Aorta (tissue), 5 donors: ENCODE measurements around the gene PRR15L. TPM values are rescaled to one million over a fixed set of nuclear protein-coding genes. Genes with fewer than 3 reads are reported as not detected.
"Not testable (repeated sequence)": the region's sequence is repeated elsewhere in the genome, so short reads cannot be mapped to it uniquely, and the experiment has no call there.

Source experiments
- ATAC-seq: fragments of 200-7000 bp; cut with Tn5 transposase; one replicate; pipeline ENCODE4 v1.9.1; 2022; ENCODE audit warnings: moderate library complexity; ENCODE audit not compliant: low FRiP score
- DNase-seq, 2 donors: peaks; one replicate each; pipeline ENCODE4 v3.0.0-alpha.2; 2020
- H3K27ac ChIP-seq, 2 donors: one replicate each; pipeline ENCODE4 v1.5.1; 2013; ENCODE audit warnings: low read length in 2 of 2, mild to moderate bottlenecking in 2 of 2, moderate library complexity in 2 of 2, control low read depth in 1 of 2, inconsistent platforms in 1 of 2, low read depth in 1 of 2
- H3K27me3 ChIP-seq, 2 donors: one replicate each; pipeline ENCODE4 v1.6.1; 2013; ENCODE audit warnings: control low read depth in 1 of 2, low read length in 1 of 2, mild to moderate bottlenecking in 1 of 2, moderate library complexity in 1 of 2; ENCODE audit not compliant: insufficient read depth in 2 of 2, control insufficient read depth in 1 of 2
- H3K36me3 ChIP-seq, 2 donors: one replicate each; pipeline ENCODE4 v1.6.1; 2013; ENCODE audit warnings: control low read depth in 1 of 2, low read length in 1 of 2, mild to moderate bottlenecking in 1 of 2; ENCODE audit not compliant: insufficient read depth in 2 of 2, control insufficient read depth in 1 of 2
- H3K4me1 ChIP-seq, 2 donors: one replicate each; pipeline ENCODE4 v1.6.1; 2013; ENCODE audit warnings: low read length in 2 of 2, control low read depth in 1 of 2, mild to moderate bottlenecking in 1 of 2, moderate library complexity in 1 of 2; ENCODE audit not compliant: insufficient read depth in 2 of 2, control insufficient read depth in 1 of 2
- H3K4me3 ChIP-seq, 2 donors: one replicate each; pipeline ENCODE4 v1.5.1; 2013; ENCODE audit warnings: low read length in 2 of 2, control low read depth in 1 of 2, mild to moderate bottlenecking in 1 of 2
- H3K9me3 ChIP-seq: one replicate; pipeline ENCODE4 v1.6.1; 2013; ENCODE audit warnings: mild to moderate bottlenecking, low read length; ENCODE audit not compliant: control insufficient read depth
- WGBS, 2 donors: extraction: QIAGEN DNeasy Blood & Tissue Kit; methylation state at CpG; one replicate each; pipeline ENCODE4 v1.1.7; 2013; 5-methylcytosine and 5-hydroxymethylcytosine counted together
- intact Hi-C, 2 donors: fragments of 100-400 bp; cut with DNase I; formaldehyde crosslinking; loops; one replicate each; pipeline versions ENCODE4 v1.14.2 to v1.15.0; 2022
- polyA plus RNA-seq, 2 donors: library from polyadenylated mRNA; stranded (reverse); fragments of 200-250 nt; gene quantifications; one replicate each; pipeline ENCODE4 v1.2.3, GENCODE V29; 2013
- total RNA-seq, 2 donors: library from RNA; stranded (reverse); fragmentation: NEBNext Ultra II Directional; extraction: Animal tissue kit (Norgen Biotek cat#: 25700); gene quantifications; one replicate each; pipeline ENCODE4 v1.2.1, GENCODE V29; 2021
- donor health status: healthy with polysubstance abuse.
- donor health status: Bipolar disorder and iron deficiency.
- donor health status: DM: no; HTN: no; CAD: no.
- donor health status: DM: no; HTN: no; CAD: no.
- donor health status: DM: yes; HTN: yes; CAD: no.

The PRR15L gene
- total and polyA plus RNA-seq, 4 donors: 0.87 to 43.5 TPM; not detected in 2

- H3K9me3 ChIP-seq: no peaks in the 10 kb centered on the region
- no peaks in the 10 kb centered on the region for H3K4me1 ChIP-seq
- no peak overlapping the region for H3K4me3 ChIP-seq
- ATAC-seq (no peak), DNase-seq (no peak)
- H3K27ac ChIP-seq: no peak overlapping the region
- intact Hi-C loops: no loop called here
- H3K27me3 ChIP-seq: no peaks in the 10 kb centered on the region
- no peaks in the 10 kb centered on the region for H3K36me3 ChIP-seq
- 68 to 73% methylated on average over 14 of the region's 14 CpGs for WGBS, 2 donors
These were observed 33.5 kb upstream of the PRR15L start for GRCh38 chr17:47990962-47991731.

- H3K4me3 ChIP-seq: no peak overlapping the region
- WGBS, 2 donors: 95 to 96% methylated on average over 1 of the region's 1 CpG
- no peaks in the 10 kb centered on the region for H3K36me3 ChIP-seq
- H3K27ac ChIP-seq: no peak overlapping the region
- no peaks in the 10 kb centered on the region for H3K9me3 ChIP-seq
- no peak for DNase-seq
- no peak for ATAC-seq
- H3K4me1 ChIP-seq: no peaks in the 10 kb centered on the region
- intact Hi-C loops: no loop called here
- H3K27me3 ChIP-seq: no peaks in the 10 kb centered on the region
These were observed 32.0 kb upstream of the PRR15L start for GRCh38 chr17:47989700-47990099.

GRCh38 chr17:47989159-47989558 lies 31.5 kb upstream of the PRR15L start:
- no peaks in the 10 kb centered on the region for H3K27me3 ChIP-seq
- intact Hi-C loops: no loop called here
- WGBS, 2 donors: 81 to 89% methylated on average over 10 of the region's 10 CpGs
- ATAC-seq (no peak), DNase-seq (no peak)
- H3K9me3 ChIP-seq: no peaks in the 10 kb centered on the region
- H3K4me1 ChIP-seq: no peaks in the 10 kb centered on the region
- H3K4me3 ChIP-seq: no peak overlapping the region
- no peaks in the 10 kb centered on the region for H3K36me3 ChIP-seq
- H3K27ac ChIP-seq: no peak overlapping the region

- H3K9me3 ChIP-seq, H3K4me1 ChIP-seq, DNase-seq, ATAC-seq, H3K27me3 ChIP-seq, intact Hi-C loops, H3K4me3 ChIP-seq, H3K27ac ChIP-seq, H3K36me3 ChIP-seq: not testable (repeated sequence)
- 97 to 100% methylated on average over 1 of the region's 1 CpG for WGBS, 2 donors
These were observed 30.8 kb upstream of the PRR15L start for GRCh38 chr17:47988445-47988844.

GRCh38 chr17:47987240-47987835 lies 29.7 kb upstream of the PRR15L start:
- Histone ChIP-seq H3K27ac (no peak overlapping the region), H3K36me3 (no peaks in the 10 kb centered on the region), H3K27me3 (no peaks in the 10 kb centered on the region), H3K4me1 (no peaks in the 10 kb centered on the region), H3K9me3 (no peaks in the 10 kb centered on the region), H3K4me3 (no peak overlapping the region)
- ATAC-seq (no peak), DNase-seq (no peak)
- 17 to 18% methylated on average over 17 of the region's 17 CpGs for WGBS, 2 donors
- intact Hi-C loops: no loop called here

- intact Hi-C loops: no loop called here
- Histone ChIP-seq H3K4me1 (no peaks in the 10 kb centered on the region), H3K27ac (no peak overlapping the region), H3K27me3 (no peaks in the 10 kb centered on the region), H3K36me3 (no peaks in the 10 kb centered on the region), H3K9me3 (no peaks in the 10 kb centered on the region), H3K4me3 (no peak overlapping the region)
- DNase-seq (no peak), ATAC-seq (no peak)
- 87 to 88% methylated on average over 5 of the region's 5 CpGs for WGBS, 2 donors
These were observed 28.8 kb upstream of the PRR15L start for GRCh38 chr17:47986520-47986919.

GRCh38 chr17:47983492-47984223 lies 26.0 kb upstream of the PRR15L start:
- DNase-seq (no peak), ATAC-seq (no peak)
- Histone ChIP-seq H3K9me3 (no peaks in the 10 kb centered on the region), H3K27ac (no peak overlapping the region), H3K36me3 (peaks cover 0 to 6% of the 10 kb centered on the region in 2 donors), H3K4me1 (no peaks in the 10 kb centered on the region), H3K4me3 (no peak overlapping the region), H3K27me3 (no peaks in the 10 kb centered on the region)
- intact Hi-C loops: no loop called here
- 40 to 41% methylated on average over 11 of the region's 11 CpGs for WGBS, 2 donors

GRCh38 chr17:47982645-47983390 lies 25.1 kb upstream of the PRR15L start:
- ATAC-seq (no peak), DNase-seq (no peak)
- peaks cover 0 to 6% of the 10 kb centered on the region in 2 donors for H3K36me3 ChIP-seq
- no peaks in the 10 kb centered on the region for H3K4me1 ChIP-seq
- no peaks in the 10 kb centered on the region for H3K27me3 ChIP-seq
- intact Hi-C loops: no loop called here
- H3K4me3 ChIP-seq: no peak overlapping the region
- H3K9me3 ChIP-seq: no peaks in the 10 kb centered on the region
- WGBS, 2 donors: 83 to 89% methylated on average over 9 of the region's 9 CpGs
- no peak overlapping the region for H3K27ac ChIP-seq
